HFF-Myc (cell line): ENCODE measurements around the gene SYNE1.

ENCODE experiments used
- DNase-seq: peaks from one replicate; pipeline ENCODE4 v3.0.0-alpha.2; 2011; ENCODE audit warnings: low read depth; ENCODE audit errors: extremely low read depth
- H3K4me3 ChIP-seq: replicated peaks from 2 replicates; pipeline ENCODE4 v1.5.1; 2011; ENCODE audit warnings: low read depth, mild to moderate bottlenecking, control low read depth, low read length
- CTCF ChIP-seq: IDR thresholded peaks from 2 replicates; pipeline ENCODE4 v1.5.1; 2012; ENCODE audit warnings: mild to moderate bottlenecking, low read depth, low read length, control low read depth; ENCODE audit errors: missing control alignments

Gene SYNE1

DNA sequence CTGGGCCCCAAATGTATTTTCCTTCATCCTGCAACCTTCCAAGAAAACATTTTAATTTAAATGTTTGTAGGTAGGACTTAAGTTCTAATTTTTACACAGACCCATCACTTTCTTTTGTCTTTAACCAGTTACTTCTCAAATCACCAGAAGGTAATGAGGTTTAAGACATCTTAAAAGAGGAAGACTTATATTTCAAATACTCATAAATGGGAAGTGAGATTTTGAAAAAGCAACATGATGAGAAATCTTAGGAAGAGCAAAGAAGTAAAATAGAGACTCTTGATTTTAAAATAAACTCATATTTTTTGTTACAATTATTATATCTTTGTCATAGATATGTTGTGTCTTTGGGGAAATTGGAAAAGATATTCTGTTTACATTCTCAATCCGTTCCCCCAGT, 82.3 kb downstream of the SYNE1 start:
- no peak overlapping the region for H3K4me3 ChIP-seq
- DNase-seq: no peak
- TF ChIP-seq CTCF: no peak

GRCh38 chr6:152552616-152553209, 84.4 kb downstream of the SYNE1 start:
- no peak overlapping the region for H3K4me3 ChIP-seq
- peak; percentile 77 for TF ChIP-seq CTCF
- DNase-seq: peak; percentile 42

DNA sequence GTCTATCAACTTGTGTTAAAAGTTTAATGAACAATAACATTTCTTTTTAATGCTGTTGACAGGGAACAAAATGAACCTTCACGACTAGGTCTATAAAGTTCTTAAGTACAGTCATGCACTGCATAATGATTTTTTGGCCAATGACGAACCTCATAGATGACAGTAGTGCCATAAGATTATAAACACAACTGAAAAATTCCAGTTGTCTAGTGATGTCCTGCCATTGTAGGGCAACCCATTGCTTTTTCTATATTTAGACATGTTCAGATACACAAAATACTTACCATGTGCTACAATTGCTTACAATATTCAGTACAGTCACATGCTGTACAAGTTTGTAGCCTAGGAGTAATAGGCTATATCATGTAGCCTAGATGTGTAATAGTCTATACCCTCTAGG, 93.6 kb downstream of the SYNE1 start:
- TF ChIP-seq CTCF: no peak
- DNase-seq: no peak
- H3K4me3 ChIP-seq: no peak overlapping the region

GRCh38 chr6:152540381-152540780, 96.8 kb downstream of the SYNE1 start:
- H3K4me3 ChIP-seq: no peak overlapping the region
- TF ChIP-seq CTCF: no peak
- no peak for DNase-seq

GRCh38 chr6:152534541-152534940, 102.6 kb downstream of the SYNE1 start:
- H3K4me3 ChIP-seq: no peak overlapping the region
- TF ChIP-seq CTCF: no peak
- DNase-seq: no peak

GRCh38 chr6:152532556-152533422, 104.4 kb downstream of the SYNE1 start:
- TF ChIP-seq CTCF: no peak
- H3K4me3 ChIP-seq: no peak overlapping the region
- DNase-seq: no peak
